Suprapubic skin (tissue), 4 donors: ENCODE data around the gene WWOX.

Experiments used
- EP300 ChIP-seq: sonication (generic); formaldehyde crosslinking; IDR thresholded peaks from one replicate; pipeline ENCODE4 v1.6.1; 2017; ENCODE audit warnings: antibody characterized with exemption
- POLR2A ChIP-seq, 2 donors: fragments of 450-650 bp; IDR thresholded peaks; one replicate each; pipeline ENCODE4 v1.6.1; 2017; ENCODE audit warnings: antibody characterized with exemption in 2 of 2, mild to moderate bottlenecking in 2 of 2, moderate library complexity in 2 of 2
- POLR2AphosphoS5 ChIP-seq, 3 donors: sonication (generic); formaldehyde crosslinking; IDR thresholded peaks; one replicate each; pipeline ENCODE4 v1.6.1; 2017; ENCODE audit warnings: antibody characterized with exemption in 3 of 3
- TF ChIP-seq, protein P1 (sequence below), 2 donors: fragments of 200-600 bp in 1 of 2; fragments of 450-650 bp in 1 of 2; sonication (generic) in 1 of 2; IDR thresholded peaks; one replicate each; pipeline ENCODE4 v1.5.1; 2016 to 2019; ENCODE audit warnings: antibody characterized with exemption in 2 of 2, mild to moderate bottlenecking in 1 of 2, moderate library complexity in 1 of 2

DNA sequence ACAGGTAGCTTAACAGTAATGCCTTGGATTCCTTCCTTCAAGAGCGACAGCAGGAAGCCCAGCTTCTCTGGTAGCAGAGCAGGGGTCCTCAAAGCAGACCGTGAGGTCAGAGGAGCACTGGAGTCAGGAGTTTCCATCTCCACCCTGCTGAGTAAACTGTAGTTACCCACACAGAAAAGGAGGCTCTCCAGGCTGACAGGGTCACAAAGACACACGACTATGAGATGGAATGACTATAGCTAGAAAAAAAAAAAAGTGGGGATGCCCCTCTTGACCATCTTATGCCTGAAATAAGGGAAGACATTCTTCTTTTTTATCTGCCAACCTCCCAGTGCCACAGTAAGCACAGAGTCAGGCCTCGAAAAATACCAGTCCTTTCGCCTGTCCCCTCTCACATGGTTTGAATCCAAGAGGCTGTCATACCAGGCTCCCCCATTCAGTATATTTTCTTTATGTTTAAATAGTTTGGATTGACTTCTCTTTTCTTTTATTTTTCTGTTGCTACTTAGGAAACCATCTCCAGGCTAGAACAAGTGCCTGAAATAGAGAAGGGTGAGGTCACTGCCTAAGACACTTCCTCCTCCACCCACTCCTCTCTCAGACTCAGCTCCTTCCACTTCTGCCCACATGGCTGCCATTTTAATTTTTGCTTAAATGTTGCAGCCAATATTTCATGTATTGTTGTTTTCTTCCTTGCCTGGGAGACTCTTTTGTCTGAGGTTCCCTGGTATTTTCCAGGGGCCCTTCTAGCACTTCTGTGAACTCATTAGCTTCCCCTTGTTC lies 793.7 kb downstream of the WWOX start:
- TF ChIP-seq, protein P1, sequence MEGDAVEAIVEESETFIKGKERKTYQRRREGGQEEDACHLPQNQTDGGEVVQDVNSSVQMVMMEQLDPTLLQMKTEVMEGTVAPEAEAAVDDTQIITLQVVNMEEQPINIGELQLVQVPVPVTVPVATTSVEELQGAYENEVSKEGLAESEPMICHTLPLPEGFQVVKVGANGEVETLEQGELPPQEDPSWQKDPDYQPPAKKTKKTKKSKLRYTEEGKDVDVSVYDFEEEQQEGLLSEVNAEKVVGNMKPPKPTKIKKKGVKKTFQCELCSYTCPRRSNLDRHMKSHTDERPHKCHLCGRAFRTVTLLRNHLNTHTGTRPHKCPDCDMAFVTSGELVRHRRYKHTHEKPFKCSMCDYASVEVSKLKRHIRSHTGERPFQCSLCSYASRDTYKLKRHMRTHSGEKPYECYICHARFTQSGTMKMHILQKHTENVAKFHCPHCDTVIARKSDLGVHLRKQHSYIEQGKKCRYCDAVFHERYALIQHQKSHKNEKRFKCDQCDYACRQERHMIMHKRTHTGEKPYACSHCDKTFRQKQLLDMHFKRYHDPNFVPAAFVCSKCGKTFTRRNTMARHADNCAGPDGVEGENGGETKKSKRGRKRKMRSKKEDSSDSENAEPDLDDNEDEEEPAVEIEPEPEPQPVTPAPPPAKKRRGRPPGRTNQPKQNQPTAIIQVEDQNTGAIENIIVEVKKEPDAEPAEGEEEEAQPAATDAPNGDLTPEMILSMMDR (IDR thresholded peaks at IDR 0.05): no peak
- TF ChIP-seq POLR2A (IDR thresholded peaks at IDR 0.05) (no peak), POLR2AphosphoS5 (IDR thresholded peaks at IDR 0.05) (no peak), EP300 (no peak)
